PFSK-1 (cell line): ENCODE measurements around the gene AMY2B.

Source experiments
- FOXP2 ChIP-seq: optimal IDR thresholded peaks from 2 replicates; pipeline ENCODE3; 2011; ENCODE audit warnings: borderline replicate concordance, control low read depth, inconsistent platforms; ENCODE audit not compliant: insufficient read depth; ENCODE audit errors: extremely low read length, extremely low read depth
- POLR2AphosphoS5 ChIP-seq: IDR thresholded peaks from 2 replicates; pipeline ENCODE4 v1.6.1; 2012; ENCODE audit warnings: low read depth, mild to moderate bottlenecking, control low read depth, low read length, moderate library complexity
- REST ChIP-seq, 2 experiments: IDR thresholded peaks; 2 replicates each; pipeline versions ENCODE4 v1.6.1 to v1.8.0; 2011 to 2012; ENCODE audit warnings: low read depth in 2 of 2, low read length in 2 of 2, control low read depth in 1 of 2, inconsistent platforms in 1 of 2, mild to moderate bottlenecking in 1 of 2, moderate library complexity in 1 of 2; ENCODE audit not compliant: insufficient read depth in 1 of 2
- SIN3A ChIP-seq: IDR thresholded peaks from 2 replicates; pipeline ENCODE4 v1.6.1; 2012; ENCODE audit warnings: mild to moderate bottlenecking, low read length, moderate library complexity, borderline replicate concordance; ENCODE audit not compliant: insufficient read depth
- TAF1 ChIP-seq: IDR thresholded peaks from 2 replicates; pipeline ENCODE4 v1.6.1; 2012; ENCODE audit warnings: low read length, control low read depth, borderline replicate concordance; ENCODE audit not compliant: insufficient read depth

Gene AMY2B

GRCh38 chr1:103527331-103527730 lies 44.1 kb upstream of the AMY2B start:
- TF ChIP-seq TAF1 (no peak), POLR2AphosphoS5 (no peak), FOXP2 (no peak)

GRCh38 chr1:103529746-103530145 lies 41.6 kb upstream of the AMY2B start:
- no peak for TF ChIP-seq TAF1
- TF ChIP-seq SIN3A: no peak
- TF ChIP-seq FOXP2: no peak
- TF ChIP-seq POLR2AphosphoS5: no peak
- no peak for TF ChIP-seq REST (IDR thresholded peaks at IDR 0.05; ENCODE audit: insufficient read depth in 1 of 2, low read depth in 2 of 2, low read length in 2 of 2)

GRCh38 chr1:103538226-103538625 lies 33.2 kb upstream of the AMY2B start:
- TF ChIP-seq SIN3A: no peak
- no peak for TF ChIP-seq FOXP2
- no peak for TF ChIP-seq TAF1

GRCh38 chr1:103541431-103541830 lies 30.0 kb upstream of the AMY2B start:
- TF ChIP-seq TAF1: no peak
- no peak for TF ChIP-seq SIN3A
- no peak for TF ChIP-seq FOXP2
- TF ChIP-seq REST (IDR thresholded peaks at IDR 0.05; ENCODE audit: insufficient read depth in 1 of 2, low read depth in 2 of 2, low read length in 2 of 2): no peak
- TF ChIP-seq POLR2AphosphoS5: no peak

GRCh38 chr1:103546496-103546895 lies 24.9 kb upstream of the AMY2B start:
- no peak for TF ChIP-seq FOXP2
- no peak for TF ChIP-seq REST (IDR thresholded peaks at IDR 0.05; ENCODE audit: insufficient read depth in 1 of 2, low read depth in 2 of 2, low read length in 2 of 2)
- TF ChIP-seq POLR2AphosphoS5: no peak
- TF ChIP-seq TAF1: no peak
- no peak for TF ChIP-seq SIN3A

- TF ChIP-seq POLR2AphosphoS5: no peak
Observed at GRCh38 chr1:103547840-103548239, 23.5 kb upstream of the AMY2B start.

- TF ChIP-seq POLR2AphosphoS5 (no peak), TAF1 (no peak), FOXP2 (no peak), REST (IDR thresholded peaks at IDR 0.05; ENCODE audit: insufficient read depth in 1 of 2, low read depth in 2 of 2, low read length in 2 of 2) (no peak), SIN3A (no peak)
Observed at GRCh38 chr1:103560427-103560826, 11.0 kb upstream of the AMY2B start.
